Mononuclear cell (primary cell): ENCODE measurements around the gene FSIP1. TPM values are rescaled to one million over a fixed set of nuclear protein-coding genes. Genes with fewer than 3 reads are reported as not detected.
"Not testable (repeated sequence)": the region's sequence is repeated elsewhere in the genome, so short reads cannot be mapped to it uniquely, and the experiment has no call there.

ENCODE experiments used
- H3K27me3 ChIP-seq: 2 replicates; pipeline ENCODE4 v1.6.0; 2011; ENCODE audit warnings: low read length, control low read depth; ENCODE audit not compliant: insufficient read depth
- H3K4me1 ChIP-seq: 2 replicates; pipeline ENCODE4 v1.5.1; 2011; ENCODE audit warnings: mild to moderate bottlenecking, low read length, control low read depth; ENCODE audit not compliant: insufficient read depth
- H3K4me3 ChIP-seq: 2 replicates; pipeline ENCODE4 v1.5.1; 2011; ENCODE audit warnings: mild to moderate bottlenecking, low read length, moderate library complexity
- H3K9me3 ChIP-seq: 2 replicates; pipeline ENCODE4 v1.5.1; 2011; ENCODE audit warnings: low read depth, mild to moderate bottlenecking, control low read depth, low read length
- total RNA-seq: library from RNA; depleted of rRNA; stranded (reverse); fragments of >200 nt; gene quantifications from one replicate; pipeline ENCODE4 v1.2.3, GENCODE V29; 2012

FSIP1 gene
- total RNA-seq: 0.94 TPM

DNA sequence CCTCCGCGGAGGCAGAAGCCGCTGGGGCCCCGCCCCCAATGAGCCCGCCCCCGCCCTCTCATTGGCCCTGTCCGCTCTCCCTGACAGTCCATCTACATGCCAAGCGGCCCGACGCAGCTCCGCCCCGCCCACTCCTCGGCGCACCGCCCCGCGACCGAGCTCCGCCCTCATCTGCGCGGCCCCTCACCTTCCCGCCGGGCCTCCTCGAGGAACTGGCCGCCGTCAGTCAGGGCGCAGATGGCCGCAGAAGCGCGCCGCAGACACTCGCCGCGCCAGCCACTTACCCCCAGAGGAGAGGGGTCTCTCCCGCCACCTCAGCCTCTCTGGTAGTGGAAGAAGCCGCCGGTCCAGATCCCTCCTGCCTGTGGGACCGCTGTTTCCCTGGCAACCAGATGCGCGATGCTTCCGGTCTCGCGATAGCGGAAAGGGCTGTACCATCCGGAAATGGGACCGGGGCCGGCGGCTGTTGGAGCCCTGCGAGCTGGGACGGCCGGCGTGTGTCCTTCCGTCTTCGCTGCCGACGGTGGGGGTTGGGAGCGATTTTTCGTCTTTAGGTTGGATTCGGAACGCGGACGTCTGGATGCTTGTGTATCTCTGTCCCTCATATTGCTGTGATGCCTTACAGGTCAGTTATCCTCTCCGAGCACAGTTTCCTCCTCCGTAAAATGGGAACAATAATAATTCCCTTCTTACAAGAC lies at the start of gene FSIP1:
Gene FSIP1 (minus strand): TSS at position 401 of the 698 bp plus-strand sequence. CDS start 6,317 bp downstream, outside the sequence.
- H3K4me1 ChIP-seq: peaks cover 20% of the 10 kb centered on the region

DNA sequence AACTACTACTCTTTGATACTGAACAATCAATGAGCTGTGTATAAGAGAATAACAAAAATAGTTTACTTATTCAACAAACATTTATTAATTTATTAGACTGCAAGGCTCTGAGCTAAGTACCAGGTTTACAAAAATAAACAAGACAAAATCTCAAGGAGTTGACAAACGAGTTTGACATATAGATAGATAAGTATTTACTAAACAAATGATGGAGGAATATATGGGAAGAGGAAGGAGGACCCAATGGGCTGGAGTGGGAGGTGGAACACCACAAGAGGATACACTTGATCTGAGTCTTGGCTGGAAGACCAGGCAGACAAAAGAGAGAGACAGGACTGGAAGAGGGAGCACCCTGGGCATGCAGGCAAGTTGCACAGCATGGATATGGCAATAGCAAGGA lies 47.5 kb upstream of the FSIP1 start:
- H3K4me1 ChIP-seq: no peaks in the 10 kb centered on the region

More for the DNA sequence above, at the start of gene FSIP1:
- Histone ChIP-seq H3K27me3 (no peaks in the 10 kb centered on the region), H3K9me3 (no peaks in the 10 kb centered on the region), H3K4me3 (peak within 1 kb of the TSS; percentile 63)

DNA sequence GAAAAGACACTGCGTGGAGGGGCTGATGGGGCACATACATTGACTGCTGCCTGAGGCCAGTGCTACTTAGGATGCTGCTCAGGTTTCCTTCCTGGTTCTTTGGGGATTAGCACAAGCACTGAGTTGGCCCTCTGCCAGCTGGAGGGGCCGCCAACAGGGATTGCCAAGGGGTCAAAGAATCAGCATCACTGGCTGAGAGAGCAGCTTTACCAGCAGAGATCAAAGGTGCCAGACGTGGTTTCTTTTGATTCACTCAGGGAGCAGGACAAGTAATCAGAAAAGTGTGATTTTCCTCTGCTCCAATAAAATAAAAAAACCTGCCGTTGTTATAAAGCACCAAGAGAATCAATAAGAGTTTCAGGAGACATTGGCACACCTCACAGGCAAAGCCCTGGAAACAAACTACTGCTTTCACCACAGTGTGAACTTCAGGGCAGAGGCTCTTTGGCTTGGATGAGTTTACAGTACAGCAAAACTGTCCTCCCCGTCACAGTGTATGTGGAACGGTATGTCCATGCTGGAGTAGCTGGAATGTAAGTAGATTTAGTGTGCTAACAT lies 45.8 kb upstream of the FSIP1 start:
- H3K27me3 ChIP-seq: no peaks in the 10 kb centered on the region

More for the DNA sequence above, 47.5 kb upstream of the FSIP1 start:
- H3K4me3 ChIP-seq: no peak overlapping the region
- no peaks in the 10 kb centered on the region for H3K9me3 ChIP-seq
- H3K27me3 ChIP-seq: no peaks in the 10 kb centered on the region

DNA sequence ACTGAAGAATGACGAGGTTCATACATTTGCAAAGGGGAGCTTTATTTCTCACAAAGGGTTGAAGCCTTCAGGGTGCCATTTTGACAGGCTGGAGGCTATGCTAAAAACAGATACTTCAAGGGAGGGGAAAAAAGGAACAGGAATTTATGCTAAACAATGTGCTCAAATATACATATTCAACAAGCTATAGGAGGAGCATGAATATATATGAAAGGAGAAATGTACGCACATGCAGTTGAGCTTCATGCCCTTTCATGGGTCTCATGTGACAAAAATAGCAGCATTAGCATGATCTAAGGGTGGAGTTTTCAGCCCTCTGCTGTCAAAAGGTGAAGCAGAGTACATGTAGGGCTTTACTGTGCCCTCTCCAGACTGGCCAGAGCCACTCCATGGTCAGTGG lies 44.3 kb upstream of the FSIP1 start:
- Histone ChIP-seq H3K9me3 (no peaks in the 10 kb centered on the region), H3K27me3 (no peaks in the 10 kb centered on the region), H3K4me3 (no peak overlapping the region), H3K4me1 (no peaks in the 10 kb centered on the region)

More for the DNA sequence above, 45.8 kb upstream of the FSIP1 start:
- no peaks in the 10 kb centered on the region for H3K9me3 ChIP-seq
- no peak overlapping the region for H3K4me3 ChIP-seq
- H3K4me1 ChIP-seq: no peaks in the 10 kb centered on the region

DNA sequence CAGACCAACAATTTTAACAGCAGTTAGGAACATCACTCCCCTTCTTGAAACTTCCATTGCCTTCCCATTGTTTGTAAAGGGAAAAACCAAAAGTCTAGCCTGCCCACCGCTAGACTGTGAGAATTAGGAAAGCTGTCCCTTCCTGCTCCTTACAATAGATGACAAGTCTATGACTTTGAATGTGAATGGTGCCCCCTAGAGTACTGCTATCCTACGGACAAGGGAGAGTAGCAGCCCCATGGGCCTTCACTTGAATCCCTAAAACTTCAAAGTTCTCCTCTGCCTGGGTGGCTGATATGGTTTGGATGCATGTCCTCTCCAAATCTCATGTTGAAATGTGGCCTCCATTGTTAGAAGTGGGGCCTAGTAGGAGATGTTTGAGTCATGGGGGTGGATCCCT lies 41.0 kb upstream of the FSIP1 start:
- Histone ChIP-seq H3K27me3 (no peaks in the 10 kb centered on the region), H3K9me3 (no peaks in the 10 kb centered on the region), H3K4me3 (no peak overlapping the region), H3K4me1 (no peaks in the 10 kb centered on the region)

DNA sequence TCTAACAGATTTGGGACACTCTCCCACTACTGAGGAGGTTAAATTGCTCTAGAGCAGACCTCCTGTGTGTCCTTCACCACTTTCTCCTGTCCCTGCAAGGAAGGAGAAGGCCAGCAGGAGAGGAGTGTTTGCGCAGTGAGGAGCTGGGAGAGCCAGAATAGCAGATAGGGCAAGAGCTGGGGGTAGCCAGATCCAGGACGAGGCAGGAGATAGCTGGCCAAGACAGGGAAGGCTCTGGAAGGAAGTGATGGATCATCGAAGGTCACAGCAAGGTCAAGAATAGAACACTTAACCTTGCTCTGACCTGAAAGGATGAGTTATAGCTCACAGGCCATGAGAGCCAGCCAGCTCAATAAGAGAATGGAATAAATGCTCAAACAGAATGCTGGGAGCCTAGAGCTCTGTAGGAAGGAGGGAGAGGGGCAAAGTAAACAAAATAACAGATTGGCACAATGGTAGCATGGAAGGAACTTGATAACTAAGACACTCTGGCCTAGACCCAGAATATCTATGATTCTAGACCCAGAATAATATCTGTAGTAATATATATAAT lies 37.5 kb upstream of the FSIP1 start:
- Histone ChIP-seq H3K4me3 (no peak overlapping the region), H3K4me1 (no peaks in the 10 kb centered on the region), H3K9me3 (no peaks in the 10 kb centered on the region), H3K27me3 (no peaks in the 10 kb centered on the region)

DNA sequence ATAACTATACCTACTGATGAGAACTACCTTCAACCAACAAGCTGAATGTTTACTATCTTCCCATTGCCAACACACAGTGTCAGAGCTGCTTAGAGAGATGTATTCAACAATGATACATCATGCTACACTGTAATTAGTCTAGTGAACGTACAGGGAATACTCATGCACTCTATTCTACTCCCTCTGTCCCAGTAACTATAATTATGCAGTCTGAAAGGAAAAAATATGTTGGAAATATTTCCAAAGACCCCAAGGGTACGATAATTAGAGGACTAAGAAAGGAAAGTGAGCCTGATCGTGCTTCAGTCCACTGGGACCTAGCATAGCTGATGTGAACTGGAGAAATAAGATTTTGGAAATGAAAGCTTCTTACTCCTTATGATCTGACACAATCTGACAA lies 36.9 kb upstream of the FSIP1 start:
- H3K4me3 ChIP-seq: no peak overlapping the region
- no peaks in the 10 kb centered on the region for H3K4me1 ChIP-seq
- no peaks in the 10 kb centered on the region for H3K27me3 ChIP-seq
- no peaks in the 10 kb centered on the region for H3K9me3 ChIP-seq

DNA sequence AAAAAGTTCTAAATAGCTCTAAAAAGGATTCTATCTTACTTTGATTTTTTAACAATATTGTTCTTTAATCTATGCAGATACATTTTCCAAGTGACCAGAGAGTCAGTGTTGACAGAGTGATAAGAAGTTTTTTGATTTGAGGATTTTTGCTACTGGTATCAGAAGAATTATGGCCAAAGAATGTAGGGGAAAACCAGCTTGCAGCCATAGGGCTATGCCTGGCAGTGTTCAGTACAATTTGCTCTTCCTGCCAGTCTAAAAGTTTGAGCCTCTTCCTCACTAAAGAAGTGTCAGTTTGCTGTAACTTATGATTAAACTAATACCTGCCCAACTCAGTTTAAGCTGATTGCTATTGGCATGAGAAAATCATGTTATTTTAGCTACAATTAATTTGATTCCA lies 35.3 kb upstream of the FSIP1 start:
- no peak overlapping the region for H3K4me3 ChIP-seq
- H3K9me3 ChIP-seq: no peaks in the 10 kb centered on the region
- H3K4me1 ChIP-seq: no peaks in the 10 kb centered on the region
- no peaks in the 10 kb centered on the region for H3K27me3 ChIP-seq

DNA sequence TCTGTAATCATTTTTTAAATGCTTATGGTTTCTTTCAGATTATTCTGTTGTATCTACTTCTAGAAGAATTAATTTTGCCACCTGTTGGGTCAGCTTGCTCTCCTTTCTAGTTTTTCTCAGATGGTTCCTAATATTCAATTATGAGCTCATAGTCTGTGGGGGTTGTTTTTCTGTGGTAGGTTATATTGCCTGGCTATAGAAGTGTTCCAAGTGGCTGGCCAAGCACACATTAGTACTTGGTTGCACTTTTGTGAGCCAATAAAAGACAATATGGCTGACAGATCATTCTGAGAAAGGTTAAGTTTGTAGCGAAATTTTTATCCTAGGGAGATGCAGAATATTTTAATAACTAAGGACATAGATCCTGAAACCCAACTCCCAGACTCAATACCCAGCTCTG lies 31.8 kb upstream of the FSIP1 start:
- H3K9me3 ChIP-seq: no peaks in the 10 kb centered on the region
- H3K4me1 ChIP-seq: no peaks in the 10 kb centered on the region
- no peaks in the 10 kb centered on the region for H3K27me3 ChIP-seq
- no peak overlapping the region for H3K4me3 ChIP-seq

DNA sequence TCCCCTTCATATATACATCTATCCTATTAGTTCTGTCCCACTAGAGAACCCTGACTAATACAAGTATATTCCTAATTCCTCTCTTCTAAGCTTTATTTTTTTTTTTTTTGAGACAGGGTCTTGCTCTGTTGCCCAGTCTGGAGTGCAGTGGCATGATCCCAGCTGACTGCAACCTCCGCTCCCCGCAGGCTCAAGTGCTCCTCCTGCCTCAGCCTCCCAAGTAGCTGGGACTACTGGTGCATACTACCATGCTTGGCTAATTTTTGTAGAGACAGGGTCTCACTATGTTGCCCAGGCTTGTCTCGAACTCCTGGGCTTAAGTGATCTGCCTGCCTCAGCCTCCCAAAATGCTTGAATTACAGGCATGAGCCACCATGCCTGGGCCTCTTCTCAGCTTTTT lies 30.0 kb upstream of the FSIP1 start:
- H3K27me3 ChIP-seq, H3K9me3 ChIP-seq, H3K4me1 ChIP-seq, H3K4me3 ChIP-seq: not testable (repeated sequence)

DNA sequence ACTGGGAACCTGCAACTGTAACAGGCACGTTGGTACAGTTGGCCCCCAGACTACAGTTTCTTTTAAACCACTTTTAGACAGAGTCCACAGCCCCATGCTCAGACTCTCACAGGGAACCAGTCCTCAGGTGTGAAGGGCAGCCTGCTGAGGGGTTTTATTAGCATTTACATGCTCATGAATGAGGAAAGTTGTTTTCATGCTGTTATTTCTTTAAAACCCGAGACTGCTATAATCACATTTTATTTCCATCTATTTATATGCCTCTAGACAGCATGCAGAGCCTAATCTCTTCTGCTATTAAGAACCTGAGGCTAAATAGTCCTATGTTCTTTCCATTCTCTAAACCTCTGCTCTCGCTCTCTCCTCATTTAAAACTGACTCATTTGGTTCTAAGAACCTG lies 26.3 kb upstream of the FSIP1 start:
- Histone ChIP-seq H3K4me3 (no peak overlapping the region), H3K4me1 (no peaks in the 10 kb centered on the region), H3K9me3 (no peaks in the 10 kb centered on the region), H3K27me3 (no peaks in the 10 kb centered on the region)

DNA sequence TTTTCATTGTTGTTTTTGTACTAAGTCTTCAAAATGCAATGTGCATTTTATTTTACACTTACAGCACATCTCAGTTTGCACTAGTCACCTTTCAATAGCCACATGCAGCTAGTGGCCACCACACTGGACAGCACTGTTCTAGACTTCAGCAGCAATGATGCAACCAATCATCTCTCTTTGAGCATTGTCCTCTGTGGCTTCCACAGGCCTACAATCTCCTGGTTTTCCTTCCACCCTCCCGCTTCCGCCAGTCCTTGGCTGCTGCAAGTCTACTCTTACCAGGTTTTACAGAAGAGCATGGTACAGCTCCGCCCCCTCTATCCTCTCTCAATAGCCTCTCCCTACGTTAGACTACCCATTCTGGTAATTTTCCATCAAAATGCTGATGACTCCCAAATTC lies 25.1 kb upstream of the FSIP1 start:
- H3K27me3 ChIP-seq: no peaks in the 10 kb centered on the region
- H3K9me3 ChIP-seq: no peaks in the 10 kb centered on the region
- H3K4me1 ChIP-seq: no peaks in the 10 kb centered on the region
- no peak overlapping the region for H3K4me3 ChIP-seq

DNA sequence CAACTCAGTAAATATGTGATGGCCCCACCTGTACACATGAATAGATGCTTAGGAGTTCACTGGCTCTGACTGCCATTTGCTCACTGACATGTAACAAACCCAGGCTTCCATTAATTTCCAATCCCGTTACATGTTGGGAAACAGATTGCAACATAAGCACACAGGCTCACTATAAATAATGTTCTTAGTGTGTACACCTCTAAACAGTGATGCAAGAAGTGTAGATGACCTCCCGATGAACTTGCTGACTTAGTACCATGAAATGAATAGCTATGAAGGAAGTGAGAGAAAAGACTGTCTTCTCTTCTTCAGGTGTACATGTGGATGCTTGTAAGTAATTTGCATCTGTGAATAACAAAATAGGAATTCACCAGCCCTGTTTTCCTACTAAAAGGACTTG lies 21.4 kb upstream of the FSIP1 start:
- no peaks in the 10 kb centered on the region for H3K27me3 ChIP-seq
- no peaks in the 10 kb centered on the region for H3K4me1 ChIP-seq
- H3K9me3 ChIP-seq: no peaks in the 10 kb centered on the region
- no peak overlapping the region for H3K4me3 ChIP-seq

DNA sequence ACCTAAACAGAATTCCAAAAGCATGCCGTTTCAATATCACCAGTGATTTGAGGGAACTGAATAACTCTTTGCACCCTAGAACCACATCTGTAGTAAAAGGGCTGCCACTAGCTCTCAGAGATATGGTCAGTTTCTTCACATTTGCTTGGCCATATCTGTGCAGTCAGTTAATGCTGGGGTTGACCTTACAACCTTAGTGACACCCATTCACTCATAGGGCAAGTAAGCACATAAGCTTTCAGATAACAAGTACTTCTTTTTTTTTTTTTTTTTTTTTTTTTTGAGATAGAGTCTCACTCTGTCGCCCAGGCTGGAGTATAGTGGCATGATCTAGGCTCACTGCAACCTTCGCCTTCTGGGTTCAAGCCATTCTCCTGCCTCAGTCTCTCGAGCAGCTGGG lies 20.4 kb upstream of the FSIP1 start:
- H3K27me3 ChIP-seq: no peaks in the 10 kb centered on the region
- H3K4me1 ChIP-seq: no peaks in the 10 kb centered on the region
- H3K9me3 ChIP-seq: no peaks in the 10 kb centered on the region
- no peak overlapping the region for H3K4me3 ChIP-seq

DNA sequence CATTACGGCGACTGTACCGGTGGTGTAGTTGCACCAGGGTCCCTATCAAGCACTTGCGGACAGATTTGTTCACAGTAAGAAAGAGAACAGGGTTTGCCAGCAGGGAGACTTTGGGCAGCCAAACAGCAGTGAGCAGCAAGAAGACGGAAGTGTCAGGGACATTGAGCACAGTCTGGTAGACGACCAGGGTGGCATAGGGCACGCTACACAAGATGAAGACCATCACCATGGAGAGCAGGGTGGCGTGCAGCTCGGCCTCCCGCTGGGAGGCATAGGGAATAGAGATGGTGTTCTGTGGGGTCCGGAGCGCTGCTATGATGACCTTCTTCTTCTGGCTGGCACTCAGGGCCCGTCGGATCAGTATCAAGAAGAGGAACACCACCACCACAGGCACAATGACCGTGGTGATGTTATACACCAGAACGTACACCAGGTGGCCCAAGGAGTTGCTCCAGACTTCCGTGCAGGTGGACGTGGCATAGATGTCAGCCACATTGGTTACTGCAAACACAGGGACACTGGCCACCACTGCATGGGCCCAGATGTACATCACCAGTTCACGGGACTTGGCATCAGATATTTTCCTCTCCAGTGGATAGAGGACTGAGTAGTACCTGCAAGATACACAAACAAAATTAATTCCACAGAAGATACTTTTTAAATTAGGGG lies 19.1 kb upstream of the FSIP1 start:
- no peaks in the 10 kb centered on the region for H3K9me3 ChIP-seq
- no peaks in the 10 kb centered on the region for H3K27me3 ChIP-seq
- H3K4me3 ChIP-seq: no peak overlapping the region
- H3K4me1 ChIP-seq: no peaks in the 10 kb centered on the region
